Kidney (tissue), 14 donors: Measurements from ENCODE around the gene NFIA. TPM values are rescaled to one million over a fixed set of nuclear protein-coding genes. Genes with fewer than 3 reads are reported as not detected.

ENCODE experiments used
- DNase-seq, 5 donors: peaks; one replicate each; pipeline ENCODE4 v3.0.0-alpha.2; 2013 to 2020
- FAIRE-seq: peaks from 2 replicates; lab custom pipeline; 2012; peaks lifted over from hg19 to GRCh38; lab: Jason Lieb, UNC
- H3K27ac ChIP-seq, 2 donors: one replicate each; pipeline ENCODE4 v1.7.0; 2013; ENCODE audit warnings: low read depth in 2 of 2, low read length in 2 of 2, inconsistent platforms in 1 of 2
- H3K27me3 ChIP-seq: one replicate; pipeline ENCODE4 v1.7.1; 2013; ENCODE audit warnings: low read length, inconsistent platforms; ENCODE audit not compliant: control insufficient read depth, insufficient read depth
- H3K36me3 ChIP-seq, 3 donors: one replicate each; pipeline versions ENCODE4 v1.7.0 to v1.7.1; 2013; ENCODE audit warnings: low read length in 3 of 3, control low read depth in 1 of 3, inconsistent platforms in 1 of 3; ENCODE audit not compliant: insufficient read depth in 3 of 3, control insufficient read depth in 2 of 3
- H3K4me1 ChIP-seq, 3 donors: one replicate each; pipeline versions ENCODE4 v1.7.0 to v1.7.1; 2013; ENCODE audit warnings: low read length in 3 of 3, inconsistent platforms in 1 of 3, low read depth in 1 of 3; ENCODE audit not compliant: control insufficient read depth in 2 of 3, insufficient read depth in 2 of 3
- H3K4me3 ChIP-seq, 3 donors: one replicate each; pipeline versions ENCODE4 v1.7.0 to v1.8.1; 2013; ENCODE audit warnings: low read length in 3 of 3, control low read depth in 1 of 3, inconsistent platforms in 1 of 3
- H3K9ac ChIP-seq, 3 donors: one replicate each; pipeline versions ENCODE4 v1.7.0 to v1.7.1; 2013; ENCODE audit warnings: low read length in 3 of 3, control low read depth in 1 of 3, inconsistent platforms in 1 of 3
- H3K9me3 ChIP-seq, 3 donors: one replicate each; pipeline versions ENCODE4 v1.7.0 to v1.7.1; 2013; ENCODE audit warnings: low read length in 3 of 3, control low read depth in 1 of 3, inconsistent platforms in 1 of 3; ENCODE audit not compliant: control insufficient read depth in 2 of 3, insufficient read depth in 1 of 3
- CTCF ChIP-seq: IDR thresholded peaks from 3 replicates; pipeline ENCODE4 v1.5.1; 2012; ENCODE audit warnings: mild to moderate bottlenecking, moderate library complexity, borderline replicate concordance; ENCODE audit not compliant: insufficient read depth; ENCODE audit errors: extremely low read depth
- intact Hi-C: fragments of 100-400 bp; cut with DNase I; formaldehyde crosslinking; loops from one replicate; pipeline ENCODE4 v1.11.1; 2022
- polyA plus RNA-seq: library from polyadenylated mRNA; stranded (reverse); fragments of 350-450 nt; fragmentation: Illumina TruSeq; extraction: RNeasy Lipid Tissue Mini Kit (QIAGEN cat#74804); gene quantifications from one replicate; pipeline ENCODE4 v1.2.3, GENCODE V29; 2014; ENCODE audit warnings: low read depth, low replicate concordance; ENCODE audit not compliant: insufficient read depth
- total RNA-seq: library from RNA; stranded (reverse); fragmentation: NEBNext Ultra II Directional; extraction: Animal tissue kit (Norgen Biotek cat#: 25700); gene quantifications from one replicate; pipeline ENCODE4 v1.2.1, GENCODE V29; 2021
- donor health status: control.
- donor health status: control.
- donor health status: control.
- donor health status: control.
- donor health status: control.
- donor health status: DM: yes; HTN: yes; CAD: no.
- donor health status: Normal renal cell carcinoma (clear cell type).

The NFIA gene
- total and polyA plus RNA-seq, 2 donors from 2014 or later: 4.8 to 87.5 TPM

DNA sequence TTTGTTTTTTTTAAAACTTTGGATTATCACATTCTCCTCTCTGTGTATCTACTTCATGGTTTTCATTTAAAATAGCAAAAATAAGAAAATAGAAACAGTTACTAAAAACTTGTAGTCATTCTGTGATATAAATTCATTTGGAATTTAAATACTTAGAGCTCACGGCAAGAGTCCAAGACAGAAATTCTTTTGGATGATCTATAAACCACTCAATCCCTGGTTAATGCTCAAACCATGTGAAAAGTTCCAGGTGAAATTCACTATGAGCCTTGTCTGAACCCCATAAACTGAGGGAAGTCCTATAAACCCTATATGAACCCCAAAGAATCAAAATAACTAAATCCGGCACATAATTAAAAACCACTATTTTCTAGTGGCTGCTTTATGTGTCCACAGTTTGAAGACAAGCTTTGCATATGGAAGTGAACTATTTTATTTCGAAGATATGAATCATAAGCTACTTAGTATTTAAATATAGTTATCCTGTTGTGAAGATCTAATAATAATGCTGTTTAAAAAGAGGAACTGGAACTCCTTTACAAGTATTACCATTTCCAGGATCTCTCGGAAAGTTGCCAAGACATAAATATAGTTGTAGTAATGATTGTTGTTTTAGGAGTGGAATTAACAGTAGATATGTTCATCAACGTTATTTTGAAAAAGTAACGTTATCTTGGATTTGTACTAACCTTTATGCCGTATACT, 163.5 kb downstream of the NFIA start:
- Histone ChIP-seq H3K4me3 (peak overlapping the region in 1 of 3 donors; percentile 12), H3K4me1 (peaks cover 0 to 4% (median 2%) of the 10 kb centered on the region in 3 donors), H3K27ac (no peak overlapping the region), H3K9ac (no peak overlapping the region), H3K36me3 (no peaks in the 10 kb centered on the region), H3K27me3 (no peaks in the 10 kb centered on the region), H3K9me3 (no peaks in the 10 kb centered on the region)
- DNase-seq (no peak), FAIRE-seq (peak; percentile 89)
- TF ChIP-seq CTCF: no peak
- intact Hi-C loops: no loop called here

DNA sequence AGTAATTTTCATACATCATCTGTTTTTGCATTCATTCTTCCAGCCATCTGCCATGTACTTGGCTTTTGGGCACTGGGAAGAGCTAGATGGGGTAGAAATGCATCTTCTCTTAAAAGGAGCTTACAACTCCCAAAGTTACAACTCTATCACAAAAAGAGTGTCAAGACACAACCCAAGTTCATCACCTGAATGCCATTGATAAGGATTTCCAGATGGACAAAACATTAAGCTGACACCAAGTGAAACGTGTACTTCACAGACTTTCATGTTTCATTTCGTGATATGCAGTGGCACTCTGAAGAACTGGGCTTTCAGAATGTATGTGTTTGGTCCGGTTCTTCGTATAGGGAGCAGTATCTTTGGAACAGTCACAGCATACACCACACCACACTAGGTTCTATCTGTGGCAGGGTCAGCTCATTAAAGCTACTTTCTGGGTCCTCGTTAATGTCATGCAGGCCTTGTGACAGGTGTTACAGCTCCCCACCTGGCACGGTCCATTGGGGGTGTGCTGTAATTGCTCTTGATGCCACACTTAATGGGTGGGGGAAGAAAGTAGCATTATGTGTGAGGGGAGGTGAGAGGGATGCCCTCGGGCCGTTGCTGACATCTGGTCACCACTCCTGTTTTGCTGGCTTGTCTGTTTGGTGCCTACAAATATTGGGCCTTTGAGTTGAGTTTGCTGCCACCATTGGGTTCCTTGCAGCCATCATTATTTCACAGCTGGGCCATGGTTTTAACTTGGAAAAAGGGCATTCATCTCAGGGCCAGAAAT, 164.9 kb downstream of the NFIA start:
- Histone ChIP-seq H3K36me3 (no peaks in the 10 kb centered on the region), H3K4me3 (no peak overlapping the region), H3K27me3 (no peaks in the 10 kb centered on the region), H3K4me1 (no peaks in the 10 kb centered on the region), H3K9me3 (no peaks in the 10 kb centered on the region), H3K27ac (no peak overlapping the region), H3K9ac (no peak overlapping the region)
- DNase-seq: no peak
- TF ChIP-seq CTCF: no peak
- FAIRE-seq: no peak
- intact Hi-C loops: no loop called here

DNA sequence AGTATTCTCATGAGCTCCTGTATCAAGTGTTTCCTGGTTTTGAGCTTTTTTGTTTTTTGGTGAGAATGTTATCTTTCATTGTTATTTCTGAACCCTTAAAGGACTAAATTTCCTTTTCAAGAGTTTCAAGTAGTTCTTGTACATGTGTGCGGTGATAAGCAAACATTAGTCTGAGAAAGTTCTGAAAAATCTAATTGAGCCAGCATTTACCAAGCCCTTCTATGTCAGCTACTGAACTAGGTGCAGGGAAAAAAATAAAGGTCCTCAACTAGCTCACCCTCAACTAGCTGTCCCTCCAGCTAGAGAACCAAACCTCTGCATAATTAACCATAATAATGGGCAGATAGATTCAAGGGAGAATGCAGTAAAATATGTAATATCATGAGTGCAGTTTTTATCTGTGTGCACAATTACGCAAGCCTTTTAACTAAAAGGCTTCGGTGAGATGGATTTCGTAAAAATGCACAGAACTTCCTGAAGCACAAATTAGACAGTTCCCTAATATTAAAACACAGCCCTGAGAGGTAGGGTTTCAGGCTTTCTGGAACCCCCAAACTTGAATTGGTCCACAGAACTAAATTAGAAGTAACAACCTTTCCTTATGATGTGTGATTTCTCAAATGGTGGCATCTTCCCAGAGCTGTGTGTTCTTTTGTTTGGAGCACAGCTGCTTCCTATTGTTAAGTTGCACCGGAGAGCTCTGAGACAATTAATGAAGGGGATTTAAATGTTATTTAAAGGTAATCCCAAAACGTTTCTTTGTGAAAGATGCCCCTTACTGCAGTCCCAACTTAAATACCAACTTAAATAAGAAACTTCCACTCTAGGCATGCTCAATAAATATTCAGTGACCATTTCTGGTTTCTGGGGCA, 165.8 kb downstream of the NFIA start:
- Histone ChIP-seq H3K9me3 (no peaks in the 10 kb centered on the region), H3K27me3 (no peaks in the 10 kb centered on the region), H3K4me3 (no peak overlapping the region), H3K36me3 (no peaks in the 10 kb centered on the region), H3K27ac (no peak overlapping the region), H3K9ac (no peak overlapping the region), H3K4me1 (peaks cover 0 to 5% (median 3%) of the 10 kb centered on the region in 3 donors)
- DNase-seq (no peak), FAIRE-seq (no peak)
- intact Hi-C loops: no loop called here
- no peak for TF ChIP-seq CTCF
